Measurements from ENCODE around the gene TOP3B. TPM values are rescaled to one million over a fixed set of nuclear protein-coding genes. Genes with fewer than 3 reads are reported as not detected.

The TOP3B gene
- polyA plus RNA-seq, 3 donors, result 6.8 to 11.4 (median 10.2) TPM

GRCh38 chr22:21967693-21968271 lies 14.8 kb downstream of the TOP3B start:
- WGBS, 3 donors, result 93 to 98% (median 97%) methylated on average over 7 of the region's 7 CpGs
- H3K27ac ChIP-seq (ENCODE audit: low read depth, low read length), result no peak overlapping the region

GRCh38 chr22:21966643-21967516 lies 15.7 kb downstream of the TOP3B start:
- no peak overlapping the region for H3K27ac ChIP-seq (ENCODE audit: low read depth, low read length)
- WGBS, 3 donors, result 90 to 94% (median 91%) methylated on average over 16 of the region's 16 CpGs

GRCh38 chr22:21965762-21966288 lies 16.8 kb downstream of the TOP3B start:
- WGBS, 3 donors, result 95 to 99% (median 97%) methylated on average over 6 of the region's 6 CpGs

GRCh38 chr22:21964918-21965484 lies 17.6 kb downstream of the TOP3B start:
- H3K27ac ChIP-seq (ENCODE audit: low read depth, low read length), result no peak overlapping the region
- 92 to 96% (median 96%) methylated on average over 6 of the region's 6 CpGs for WGBS, 3 donors

More at GRCh38 chr22:21965762-21966288, 16.8 kb downstream of the TOP3B start:
- no peak overlapping the region for H3K27ac ChIP-seq (ENCODE audit: low read depth, low read length)

GRCh38 chr22:21964234-21964633 lies 18.4 kb downstream of the TOP3B start:
- no peak overlapping the region for H3K27ac ChIP-seq (ENCODE audit: low read depth, low read length)
- WGBS, 3 donors, result 95 to 96% (median 96%) methylated on average over 15 of the region's 15 CpGs

GRCh38 chr22:21963790-21964211 lies 18.8 kb downstream of the TOP3B start:
- WGBS, 3 donors, result 95 to 96% (median 96%) methylated on average over 19 of the region's 19 CpGs

GRCh38 chr22:21963286-21963685 lies 19.3 kb downstream of the TOP3B start:
- no peak overlapping the region for H3K27ac ChIP-seq (ENCODE audit: low read depth, low read length)
- WGBS, 3 donors, result 90 to 95% (median 94%) methylated on average over 7 of the region's 7 CpGs

More at GRCh38 chr22:21963790-21964211, 18.8 kb downstream of the TOP3B start:
- H3K27ac ChIP-seq (ENCODE audit: low read depth, low read length), result no peak overlapping the region

- H3K27ac ChIP-seq (ENCODE audit: low read depth, low read length), result no peak overlapping the region
- 92 to 93% (median 92%) methylated on average over 11 of the region's 11 CpGs for WGBS, 3 donors
Observed at GRCh38 chr22:21962655-21962949, 20.0 kb downstream of the TOP3B start.

- WGBS, 3 donors, result 89 to 92% (median 91%) methylated on average over 23 of the region's 23 CpGs
- H3K27ac ChIP-seq (ENCODE audit: low read depth, low read length), result no peak overlapping the region
Observed at GRCh38 chr22:21961886-21962654, 20.5 kb downstream of the TOP3B start.

- WGBS, 3 donors, result 90 to 95% (median 91%) methylated on average over 17 to 18 of the region's 18 CpGs
Observed at GRCh38 chr22:21961127-21961867, 21.3 kb downstream of the TOP3B start.

GRCh38 chr22:21960200-21961126 lies 22.1 kb downstream of the TOP3B start:
- 89 to 93% (median 91%) methylated on average over 23 to 24 of the region's 24 CpGs for WGBS, 3 donors
- no peak overlapping the region for H3K27ac ChIP-seq (ENCODE audit: low read depth, low read length)

More at GRCh38 chr22:21961127-21961867, 21.3 kb downstream of the TOP3B start:
- no peak overlapping the region for H3K27ac ChIP-seq (ENCODE audit: low read depth, low read length)

- H3K27ac ChIP-seq (ENCODE audit: low read depth, low read length), result no peak overlapping the region
Observed at GRCh38 chr22:21959274-21960074, 23.1 kb downstream of the TOP3B start.

GRCh38 chr22:21958360-21959273 lies 24.0 kb downstream of the TOP3B start:
- H3K27ac ChIP-seq (ENCODE audit: low read depth, low read length), result no peak overlapping the region
- 92 to 94% (median 93%) methylated on average over 22 of the region's 22 CpGs for WGBS, 3 donors

More at GRCh38 chr22:21959274-21960074, 23.1 kb downstream of the TOP3B start:
- WGBS, 3 donors, result 76 to 90% (median 88%) methylated on average over 18 of the region's 18 CpGs

- no peak within 1 kb of the TSS for H3K27ac ChIP-seq (ENCODE audit: low read depth, low read length)
- WGBS, 3 donors, result 10 to 13% (median 11%) methylated on average over 53 to 58 of the region's 58 CpGs
Observed at GRCh38 chr22:21952586-21953571, 29.7 kb downstream of the TOP3B start, which contains the start of gene PPM1F. Gene PPM1F (minus strand): TSS chr22:21952848. CDS start chr22:21946048, 6,800 bp downstream.

Measured in adipose tissue (tissue), 3 donors.